WTC11 (cell line): ENCODE results near the gene PRKN. TPM values are rescaled to one million over a fixed set of nuclear protein-coding genes. Genes with fewer than 3 reads are reported as not detected.

ENCODE experiments used
- ATAC-seq: fragments of 200-7000 bp; cut with Tn5 transposase; 2 replicates; pipeline ENCODE4 v1.10.0; 2021; ENCODE audit warnings: mild to moderate bottlenecking, moderate library complexity
- CTCF ChIA-PET: fragments of 300-600 bp; sonication (Branson Sonifier 250); formaldehyde crosslinking; loops from one replicate; lab custom pipeline; 2021; ENCODE audit warnings: antibody characterized with exemption; lab: Charles Lee
- POLR2A ChIA-PET: fragments of 350-600 bp; sonication (Branson Sonifier 250); formaldehyde crosslinking; loops from one replicate; lab custom pipeline; 2021; ENCODE audit warnings: antibody characterized with exemption; lab: Charles Lee
- DNase-seq: peaks from one replicate; pipeline ENCODE4 v3.0.0; 2021; ENCODE audit warnings: low spot score
- H3K27ac Mint-ChIP-seq: 2 replicates; pipeline ENCODE4 v1.8.0; 2021; ENCODE audit warnings: mixed read lengths
- H3K27me3 Mint-ChIP-seq: 2 replicates; pipeline ENCODE4 v1.8.0; 2021; ENCODE audit warnings: low read depth, mild to moderate bottlenecking, moderate library complexity, mixed read lengths
- H3K36me3 Mint-ChIP-seq: 2 replicates; pipeline ENCODE4 v1.8.0; 2021; ENCODE audit warnings: mixed read lengths
- H3K4me1 Mint-ChIP-seq: 2 replicates; pipeline ENCODE4 v1.8.0; 2022; ENCODE audit warnings: mixed read lengths
- H3K4me3 Mint-ChIP-seq: 2 replicates; pipeline ENCODE4 v1.8.0; 2021; ENCODE audit warnings: mild to moderate bottlenecking, moderate library complexity, mixed read lengths
- H3K9me3 Mint-ChIP-seq: 2 replicates; pipeline ENCODE4 v1.8.0; 2021; ENCODE audit warnings: mixed read lengths
- ATF1 ChIP-seq: sonication (generic); formaldehyde crosslinking; IDR thresholded peaks from 2 replicates; pipeline ENCODE4 v1.8.1; 2023; ENCODE audit warnings: mild to moderate bottlenecking, moderate library complexity, missing genetic modification reagents
- ATF3 ChIP-seq: sonication (generic); formaldehyde crosslinking; conservative IDR thresholded peaks from 2 replicates; pipeline ENCODE4 v1.8.1; 2022; ENCODE audit warnings: mild to moderate bottlenecking, missing genetic modification reagents
- ATF6 ChIP-seq: sonication (generic); formaldehyde crosslinking; IDR thresholded peaks from 2 replicates; pipeline ENCODE4 v1.8.1; 2023; ENCODE audit warnings: mild to moderate bottlenecking, missing genetic modification reagents
- CBFB ChIP-seq: sonication (generic); formaldehyde crosslinking; IDR thresholded peaks from 2 replicates; pipeline ENCODE4 v1.8.1; 2022; ENCODE audit warnings: mild to moderate bottlenecking, low read depth, missing genetic modification reagents
- CREM ChIP-seq: sonication (generic); formaldehyde crosslinking; IDR thresholded peaks from 2 replicates; pipeline ENCODE4 v1.8.1; 2022; ENCODE audit warnings: mild to moderate bottlenecking, missing genetic modification reagents, moderate library complexity
- ELF4 ChIP-seq: sonication (generic); formaldehyde crosslinking; IDR thresholded peaks from 2 replicates; pipeline ENCODE4 v1.8.1; 2022; ENCODE audit warnings: low read depth, mild to moderate bottlenecking, moderate library complexity, missing genetic modification reagents
- GABPB1 ChIP-seq: sonication (generic); formaldehyde crosslinking; IDR thresholded peaks from 2 replicates; pipeline ENCODE4 v1.8.1; 2023; ENCODE audit warnings: mild to moderate bottlenecking, missing genetic modification reagents
- HMGA2 ChIP-seq: fragments of 250-450 bp; sonication (Bioruptor Pico); IDR thresholded peaks from 2 replicates; pipeline ENCODE4 v1.4.0; 2021; ENCODE audit warnings: mild to moderate bottlenecking, moderate library complexity
- JAZF1 ChIP-seq: fragments of 250-450 bp; sonication (Bioruptor Pico); IDR thresholded peaks from 2 replicates; pipeline ENCODE4 v1.9.0; 2021; ENCODE audit warnings: moderate library complexity, mild to moderate bottlenecking, inconsistent platforms
- MLX ChIP-seq: sonication (generic); formaldehyde crosslinking; IDR thresholded peaks from 2 replicates; pipeline ENCODE4 v1.8.1; 2023; ENCODE audit warnings: mild to moderate bottlenecking, missing genetic modification reagents, moderate library complexity
- MXD4 ChIP-seq: fragments of 250-450 bp; sonication (Bioruptor Pico); IDR thresholded peaks from 2 replicates; pipeline ENCODE4 v1.8.0; 2021; ENCODE audit warnings: mild to moderate bottlenecking, moderate library complexity, borderline replicate concordance
- NFE2L1 ChIP-seq: sonication (generic); formaldehyde crosslinking; IDR thresholded peaks from 2 replicates; pipeline ENCODE4 v1.8.1; 2023; ENCODE audit warnings: missing genetic modification reagents
- TEAD4 ChIP-seq: sonication (generic); formaldehyde crosslinking; IDR thresholded peaks from 2 replicates; pipeline ENCODE4 v1.8.0; 2022; ENCODE audit warnings: mild to moderate bottlenecking, missing genetic modification reagents
- ZNF121 ChIP-seq: sonication (generic); formaldehyde crosslinking; IDR thresholded peaks from 2 replicates; pipeline ENCODE4 v1.8.0; 2023; ENCODE audit warnings: missing genetic modification reagents
- ZNF416 ChIP-seq: fragments of 250-450 bp; sonication (Bioruptor Pico); IDR thresholded peaks from 2 replicates; pipeline ENCODE4 v1.9.0; 2021; ENCODE audit warnings: mild to moderate bottlenecking, inconsistent platforms
- total RNA-seq: library from RNA; stranded (reverse); gene quantifications from 3 replicates; pipeline ENCODE4 v1.2.3, GENCODE V29; 2021
- TF ChIP-seq, protein P1 (sequence below): sonication (generic); formaldehyde crosslinking; IDR thresholded peaks from 2 replicates; pipeline ENCODE4 v1.8.1; 2022; ENCODE audit warnings: low read depth, missing genetic modification reagents, borderline replicate concordance
- TF ChIP-seq, protein P2 (sequence below): sonication (generic); formaldehyde crosslinking; IDR thresholded peaks from 2 replicates; pipeline ENCODE4 v1.8.0; 2023; ENCODE audit warnings: mild to moderate bottlenecking, missing genetic modification reagents
- TF ChIP-seq, protein P3 (sequence below): fragments of 250-450 bp; sonication (Bioruptor Pico); IDR thresholded peaks from 2 replicates; pipeline ENCODE4 v1.8.0; 2021; ENCODE audit warnings: mild to moderate bottlenecking
- TF ChIP-seq, protein P4 (sequence below): fragments of 250-450 bp; sonication (Bioruptor Pico); IDR thresholded peaks from 2 replicates; pipeline ENCODE4 v2.1.2; 2022; ENCODE audit warnings: mild to moderate bottlenecking, moderate library complexity
- TF ChIP-seq, protein P5 (sequence below): sonication (generic); formaldehyde crosslinking; IDR thresholded peaks from 2 replicates; pipeline ENCODE4 v1.8.0; 2023; ENCODE audit warnings: missing genetic modification reagents, mild to moderate bottlenecking, borderline replicate concordance

Gene PRKN
- total RNA-seq, 1 experiment from 2014 or later, result 0.59 TPM

DNA sequence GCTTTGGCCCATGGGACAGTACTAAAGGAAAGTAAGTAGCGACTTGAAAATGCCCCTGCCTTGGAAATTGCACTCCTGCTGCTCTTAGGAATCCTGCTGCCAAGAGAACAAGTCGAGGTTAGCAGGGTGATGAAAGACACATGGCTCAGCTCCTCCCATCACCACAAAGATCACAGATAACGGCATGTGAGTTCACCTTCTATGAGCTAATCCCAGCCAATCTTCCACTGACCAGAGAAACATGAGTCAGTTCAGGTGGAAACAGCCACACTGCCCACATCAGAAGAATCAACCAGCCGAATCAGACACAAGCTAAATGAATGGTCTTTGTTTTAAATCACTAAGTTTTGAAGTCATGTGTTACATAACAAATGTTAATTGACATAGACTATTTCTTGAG, 106.3 kb downstream of the PRKN start (continued):
- TF ChIP-seq CREM (CRISPR knock-in tag) (no peak), JAZF1 (CRISPR knock-in tag) (no peak)
- TF ChIP-seq, protein P1, sequence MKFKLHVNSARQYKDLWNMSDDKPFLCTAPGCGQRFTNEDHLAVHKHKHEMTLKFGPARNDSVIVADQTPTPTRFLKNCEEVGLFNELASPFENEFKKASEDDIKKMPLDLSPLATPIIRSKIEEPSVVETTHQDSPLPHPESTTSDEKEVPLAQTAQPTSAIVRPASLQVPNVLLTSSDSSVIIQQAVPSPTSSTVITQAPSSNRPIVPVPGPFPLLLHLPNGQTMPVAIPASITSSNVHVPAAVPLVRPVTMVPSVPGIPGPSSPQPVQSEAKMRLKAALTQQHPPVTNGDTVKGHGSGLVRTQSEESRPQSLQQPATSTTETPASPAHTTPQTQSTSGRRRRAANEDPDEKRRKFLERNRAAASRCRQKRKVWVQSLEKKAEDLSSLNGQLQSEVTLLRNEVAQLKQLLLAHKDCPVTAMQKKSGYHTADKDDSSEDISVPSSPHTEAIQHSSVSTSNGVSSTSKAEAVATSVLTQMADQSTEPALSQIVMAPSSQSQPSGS, result no peak

GRCh38 chr6:162620073-162620472, 107.5 kb downstream of the PRKN start:
- ATAC-seq (no peak), DNase-seq (no peak)
- no peak overlapping the region for H3K27ac Mint-ChIP-seq
- H3K9me3 Mint-ChIP-seq, result no peaks in the 10 kb centered on the region
- ChIA-PET CTCF (no interaction called here), POLR2A (no interaction called here)
- no peaks in the 10 kb centered on the region; the same call in 1 of the 2 replicates for H3K36me3 Mint-ChIP-seq
- peaks cover 25% of the 10 kb centered on the region for H3K4me1 Mint-ChIP-seq
- no peaks in the 10 kb centered on the region for H3K27me3 Mint-ChIP-seq
- TF ChIP-seq TEAD4 (CRISPR knock-in tag) (no peak), CBFB (CRISPR knock-in tag) (no peak), ATF1 (no peak), MXD4 (no peak)
- TF ChIP-seq, protein P2, sequence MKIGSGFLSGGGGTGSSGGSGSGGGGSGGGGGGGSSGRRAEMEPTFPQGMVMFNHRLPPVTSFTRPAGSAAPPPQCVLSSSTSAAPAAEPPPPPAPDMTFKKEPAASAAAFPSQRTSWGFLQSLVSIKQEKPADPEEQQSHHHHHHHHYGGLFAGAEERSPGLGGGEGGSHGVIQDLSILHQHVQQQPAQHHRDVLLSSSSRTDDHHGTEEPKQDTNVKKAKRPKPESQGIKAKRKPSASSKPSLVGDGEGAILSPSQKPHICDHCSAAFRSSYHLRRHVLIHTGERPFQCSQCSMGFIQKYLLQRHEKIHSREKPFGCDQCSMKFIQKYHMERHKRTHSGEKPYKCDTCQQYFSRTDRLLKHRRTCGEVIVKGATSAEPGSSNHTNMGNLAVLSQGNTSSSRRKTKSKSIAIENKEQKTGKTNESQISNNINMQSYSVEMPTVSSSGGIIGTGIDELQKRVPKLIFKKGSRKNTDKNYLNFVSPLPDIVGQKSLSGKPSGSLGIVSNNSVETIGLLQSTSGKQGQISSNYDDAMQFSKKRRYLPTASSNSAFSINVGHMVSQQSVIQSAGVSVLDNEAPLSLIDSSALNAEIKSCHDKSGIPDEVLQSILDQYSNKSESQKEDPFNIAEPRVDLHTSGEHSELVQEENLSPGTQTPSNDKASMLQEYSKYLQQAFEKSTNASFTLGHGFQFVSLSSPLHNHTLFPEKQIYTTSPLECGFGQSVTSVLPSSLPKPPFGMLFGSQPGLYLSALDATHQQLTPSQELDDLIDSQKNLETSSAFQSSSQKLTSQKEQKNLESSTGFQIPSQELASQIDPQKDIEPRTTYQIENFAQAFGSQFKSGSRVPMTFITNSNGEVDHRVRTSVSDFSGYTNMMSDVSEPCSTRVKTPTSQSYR (CRISPR knock-in tag), result no peak
- TF ChIP-seq, all 79 proteins: peak for 0
- H3K4me3 Mint-ChIP-seq, result no peak overlapping the region

GRCh38 chr6:162618448-162619002, 109.0 kb downstream of the PRKN start:
- ATAC-seq, result no peak
- no peaks in the 10 kb centered on the region for H3K27me3 Mint-ChIP-seq
- H3K4me3 Mint-ChIP-seq, result no peak overlapping the region
- no peak overlapping the region for H3K27ac Mint-ChIP-seq
- H3K9me3 Mint-ChIP-seq, result no peaks in the 10 kb centered on the region
- CTCF ChIA-PET, result no interaction called here
- no peaks in the 10 kb centered on the region for H3K36me3 Mint-ChIP-seq
- DNase-seq, result no peak
- POLR2A ChIA-PET, result no interaction called here
- peaks cover 17% of the 10 kb centered on the region for H3K4me1 Mint-ChIP-seq
- TF ChIP-seq ATF3 (CRISPR knock-in tag) (no peak), ATF1 (no peak), GABPB1 (no peak), ZNF416 (CRISPR knock-in tag) (no peak), NFE2L1 (no peak), ELF4 (CRISPR knock-in tag) (no peak), ATF6 (CRISPR knock-in tag) (no peak), ZNF121 (CRISPR knock-in tag) (no peak), HMGA2 (CRISPR knock-in tag) (no peak), MLX (CRISPR knock-in tag) (no peak)
- TF ChIP-seq, protein P3, sequence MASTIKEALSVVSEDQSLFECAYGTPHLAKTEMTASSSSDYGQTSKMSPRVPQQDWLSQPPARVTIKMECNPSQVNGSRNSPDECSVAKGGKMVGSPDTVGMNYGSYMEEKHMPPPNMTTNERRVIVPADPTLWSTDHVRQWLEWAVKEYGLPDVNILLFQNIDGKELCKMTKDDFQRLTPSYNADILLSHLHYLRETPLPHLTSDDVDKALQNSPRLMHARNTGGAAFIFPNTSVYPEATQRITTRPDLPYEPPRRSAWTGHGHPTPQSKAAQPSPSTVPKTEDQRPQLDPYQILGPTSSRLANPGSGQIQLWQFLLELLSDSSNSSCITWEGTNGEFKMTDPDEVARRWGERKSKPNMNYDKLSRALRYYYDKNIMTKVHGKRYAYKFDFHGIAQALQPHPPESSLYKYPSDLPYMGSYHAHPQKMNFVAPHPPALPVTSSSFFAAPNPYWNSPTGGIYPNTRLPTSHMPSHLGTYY (CRISPR knock-in tag), result no peak
- TF ChIP-seq, protein P4, sequence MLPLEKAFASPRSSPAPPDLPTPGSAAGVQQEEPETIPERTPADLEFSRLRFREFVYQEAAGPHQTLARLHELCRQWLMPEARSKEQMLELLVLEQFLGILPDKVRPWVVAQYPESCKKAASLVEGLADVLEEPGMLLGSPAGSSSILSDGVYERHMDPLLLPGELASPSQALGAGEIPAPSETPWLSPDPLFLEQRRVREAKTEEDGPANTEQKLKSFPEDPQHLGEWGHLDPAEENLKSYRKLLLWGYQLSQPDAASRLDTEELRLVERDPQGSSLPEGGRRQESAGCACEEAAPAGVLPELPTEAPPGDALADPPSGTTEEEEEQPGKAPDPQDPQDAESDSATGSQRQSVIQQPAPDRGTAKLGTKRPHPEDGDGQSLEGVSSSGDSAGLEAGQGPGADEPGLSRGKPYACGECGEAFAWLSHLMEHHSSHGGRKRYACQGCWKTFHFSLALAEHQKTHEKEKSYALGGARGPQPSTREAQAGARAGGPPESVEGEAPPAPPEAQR (CRISPR knock-in tag), result no peak
- TF ChIP-seq, protein P5, sequence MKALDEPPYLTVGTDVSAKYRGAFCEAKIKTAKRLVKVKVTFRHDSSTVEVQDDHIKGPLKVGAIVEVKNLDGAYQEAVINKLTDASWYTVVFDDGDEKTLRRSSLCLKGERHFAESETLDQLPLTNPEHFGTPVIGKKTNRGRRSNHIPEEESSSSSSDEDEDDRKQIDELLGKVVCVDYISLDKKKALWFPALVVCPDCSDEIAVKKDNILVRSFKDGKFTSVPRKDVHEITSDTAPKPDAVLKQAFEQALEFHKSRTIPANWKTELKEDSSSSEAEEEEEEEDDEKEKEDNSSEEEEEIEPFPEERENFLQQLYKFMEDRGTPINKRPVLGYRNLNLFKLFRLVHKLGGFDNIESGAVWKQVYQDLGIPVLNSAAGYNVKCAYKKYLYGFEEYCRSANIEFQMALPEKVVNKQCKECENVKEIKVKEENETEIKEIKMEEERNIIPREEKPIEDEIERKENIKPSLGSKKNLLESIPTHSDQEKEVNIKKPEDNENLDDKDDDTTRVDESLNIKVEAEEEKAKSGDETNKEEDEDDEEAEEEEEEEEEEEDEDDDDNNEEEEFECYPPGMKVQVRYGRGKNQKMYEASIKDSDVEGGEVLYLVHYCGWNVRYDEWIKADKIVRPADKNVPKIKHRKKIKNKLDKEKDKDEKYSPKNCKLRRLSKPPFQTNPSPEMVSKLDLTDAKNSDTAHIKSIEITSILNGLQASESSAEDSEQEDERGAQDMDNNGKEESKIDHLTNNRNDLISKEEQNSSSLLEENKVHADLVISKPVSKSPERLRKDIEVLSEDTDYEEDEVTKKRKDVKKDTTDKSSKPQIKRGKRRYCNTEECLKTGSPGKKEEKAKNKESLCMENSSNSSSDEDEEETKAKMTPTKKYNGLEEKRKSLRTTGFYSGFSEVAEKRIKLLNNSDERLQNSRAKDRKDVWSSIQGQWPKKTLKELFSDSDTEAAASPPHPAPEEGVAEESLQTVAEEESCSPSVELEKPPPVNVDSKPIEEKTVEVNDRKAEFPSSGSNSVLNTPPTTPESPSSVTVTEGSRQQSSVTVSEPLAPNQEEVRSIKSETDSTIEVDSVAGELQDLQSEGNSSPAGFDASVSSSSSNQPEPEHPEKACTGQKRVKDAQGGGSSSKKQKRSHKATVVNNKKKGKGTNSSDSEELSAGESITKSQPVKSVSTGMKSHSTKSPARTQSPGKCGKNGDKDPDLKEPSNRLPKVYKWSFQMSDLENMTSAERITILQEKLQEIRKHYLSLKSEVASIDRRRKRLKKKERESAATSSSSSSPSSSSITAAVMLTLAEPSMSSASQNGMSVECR (CRISPR knock-in tag), result no peak
